Measurements from ENCODE around the gene SNRNP25. TPM values are rescaled to one million over a fixed set of nuclear protein-coding genes. Genes with fewer than 3 reads are reported as not detected.
"Not testable (repeated sequence)": the region's sequence is repeated elsewhere in the genome, so short reads cannot be mapped to it uniquely, and the experiment has no call there.

Gene SNRNP25
- total RNA-seq, 4 donors from 2014 or later, result 25.6 to 34.4 (median 28.5) TPM

GRCh38 chr16:36336-36984 lies 17.2 kb upstream of the SNRNP25 start:
- 100% methylated on average over 2 of the region's 15 CpGs; no CpG with 5 or more reads in 1 of the 2 donors for WGBS, 2 donors (ENCODE audit: low coverage in 1 of 2)
- no peak for TF ChIP-seq EP300 (IDR thresholded peaks at IDR 0.05)
- TF ChIP-seq POLR2AphosphoS5 (IDR thresholded peaks at IDR 0.05), result no peak
- no peak for TF ChIP-seq POLR2A (IDR thresholded peaks at IDR 0.05)
- no peak for TF ChIP-seq CTCF (IDR thresholded peaks at IDR 0.05)
- no peak overlapping the region for H3K27ac ChIP-seq
- H3K36me3 ChIP-seq, result peaks cover 0 to 1% of the 10 kb centered on the region in 2 donors
- H3K9me3 ChIP-seq, result no peaks in the 10 kb centered on the region
- no peaks in the 10 kb centered on the region for H3K4me1 ChIP-seq
- H3K27me3 ChIP-seq, result no peaks in the 10 kb centered on the region
- ATAC-seq, result no peak
- H3K4me3 ChIP-seq, result no peak overlapping the region

DNA sequence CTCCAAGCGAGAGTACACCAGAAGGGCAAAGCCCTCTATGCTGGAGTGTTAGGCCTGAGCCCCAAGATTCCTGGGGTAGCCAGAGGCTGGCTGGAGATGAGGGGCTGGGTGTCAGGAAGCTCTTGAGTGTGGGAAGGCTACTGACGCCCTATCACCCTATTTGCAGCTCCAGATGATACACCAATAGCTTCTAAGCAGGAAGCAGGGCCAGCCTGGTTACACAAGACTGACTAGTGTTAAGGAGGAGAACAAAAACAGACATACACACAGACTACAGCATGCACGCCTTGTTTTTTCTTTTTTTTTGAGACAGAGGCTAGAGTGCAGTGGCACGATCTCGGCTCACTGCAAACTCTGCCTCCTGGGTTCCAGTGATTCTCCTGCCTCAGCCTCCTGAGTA lies 16.1 kb upstream of the SNRNP25 start:
- ATAC-seq, result no peak
- Histone ChIP-seq H3K27me3 (no peaks in the 10 kb centered on the region), H3K4me3 (no peak overlapping the region), H3K9me3 (no peaks in the 10 kb centered on the region), H3K27ac (no peak overlapping the region), H3K36me3 (peaks cover 0 to 5% of the 10 kb centered on the region in 2 donors), H3K4me1 (no peaks in the 10 kb centered on the region)
- 87 to 90% methylated on average over 3 to 4 of the region's 5 CpGs for WGBS, 2 donors (ENCODE audit: low coverage in 1 of 2)
- TF ChIP-seq POLR2A (IDR thresholded peaks at IDR 0.05), result no peak
- no peak for TF ChIP-seq POLR2AphosphoS5 (IDR thresholded peaks at IDR 0.05)
- TF ChIP-seq EP300 (IDR thresholded peaks at IDR 0.05), result no peak
- no peak for TF ChIP-seq CTCF (IDR thresholded peaks at IDR 0.05)

GRCh38 chr16:38206-38605 lies 15.4 kb upstream of the SNRNP25 start:
- not testable (repeated sequence) for H3K9me3 ChIP-seq, ATAC-seq, H3K4me3 ChIP-seq, H3K36me3 ChIP-seq, H3K4me1 ChIP-seq, H3K27me3 ChIP-seq, H3K27ac ChIP-seq
- WGBS, 2 donors (ENCODE audit: low coverage in 1 of 2), result 65 to 85% methylated on average over 3 to 7 of the region's 11 CpGs

- Histone ChIP-seq H3K36me3 (peaks cover 0 to 15% of the 10 kb centered on the region in 2 donors), H3K27me3 (no peaks in the 10 kb centered on the region), H3K27ac (no peak overlapping the region), H3K4me3 (no peak overlapping the region), H3K9me3 (no peaks in the 10 kb centered on the region), H3K4me1 (no peaks in the 10 kb centered on the region)
- TF ChIP-seq POLR2AphosphoS5 (IDR thresholded peaks at IDR 0.05) (no peak), EP300 (IDR thresholded peaks at IDR 0.05) (no peak), POLR2A (IDR thresholded peaks at IDR 0.05) (no peak), CTCF (IDR thresholded peaks at IDR 0.05) (no peak)
- WGBS, 2 donors (ENCODE audit: low coverage in 1 of 2), result 81 to 92% methylated on average over 4 of the region's 13 CpGs
- ATAC-seq, result no peak
Observed at GRCh38 chr16:38941-39892, 14.4 kb upstream of the SNRNP25 start.

- no peaks in the 10 kb centered on the region for H3K27me3 ChIP-seq
- H3K4me1 ChIP-seq, result no peaks in the 10 kb centered on the region
- WGBS, 2 donors (ENCODE audit: low coverage in 1 of 2), result 76 to 90% methylated on average over 6 to 7 of the region's 22 CpGs
- TF ChIP-seq EP300 (IDR thresholded peaks at IDR 0.05) (no peak), CTCF (IDR thresholded peaks at IDR 0.05) (no peak), POLR2AphosphoS5 (IDR thresholded peaks at IDR 0.05) (no peak), POLR2A (IDR thresholded peaks at IDR 0.05) (no peak)
- H3K4me3 ChIP-seq, result peak overlapping the region in 1 of 2 donors; percentile 10
- no peaks in the 10 kb centered on the region for H3K9me3 ChIP-seq
- H3K36me3 ChIP-seq, result peaks cover 0 to 37% of the 10 kb centered on the region in 2 donors
- ATAC-seq, result no peak
- no peak overlapping the region for H3K27ac ChIP-seq
Observed at GRCh38 chr16:41439-42068, 12.1 kb upstream of the SNRNP25 start.
